NCI-H2029 (cell line): Measurements from ENCODE around the gene MIPOL1.
"Not testable (repeated sequence)": the region's sequence is repeated elsewhere in the genome, so short reads cannot be mapped to it uniquely, and the experiment has no call there.

Experiments used
- DNase-seq: peaks from one replicate; lab custom pipeline; 2025; lab: John Stamatoyannopoulos, UW

The MIPOL1 gene

GRCh38 chr14:37546621-37547447 is 349.1 kb downstream of the MIPOL1 start:
- DNase-seq, result peak; percentile 61

- DNase-seq, result no peak
Observed at GRCh38 chr14:37550511-37550910, 352.8 kb downstream of the MIPOL1 start.

- DNase-seq, result no peak
Observed at GRCh38 chr14:37551119-37551518, 353.4 kb downstream of the MIPOL1 start.

- no peak for DNase-seq
Observed at GRCh38 chr14:37553935-37554550, 356.3 kb downstream of the MIPOL1 start.

GRCh38 chr14:37555596-37555995 is 357.9 kb downstream of the MIPOL1 start:
- not testable (repeated sequence) for DNase-seq

- no peak for DNase-seq
Observed at GRCh38 chr14:37558740-37559139, 361.0 kb downstream of the MIPOL1 start.

GRCh38 chr14:37559386-37559785 is 361.6 kb downstream of the MIPOL1 start:
- no peak for DNase-seq

GRCh38 chr14:37563189-37563588 is 365.5 kb downstream of the MIPOL1 start:
- no peak for DNase-seq

- DNase-seq, result no peak
Observed at GRCh38 chr14:37565550-37565949, 367.8 kb downstream of the MIPOL1 start.

- no peak for DNase-seq
Observed at GRCh38 chr14:37566811-37567371, 369.2 kb downstream of the MIPOL1 start.

- no peak for DNase-seq
Observed at GRCh38 chr14:37569729-37570128, 372.0 kb downstream of the MIPOL1 start.

GRCh38 chr14:37571391-37571790 is 373.7 kb downstream of the MIPOL1 start:
- no peak for DNase-seq

GRCh38 chr14:37573356-37573755 is 375.6 kb downstream of the MIPOL1 start:
- no peak for DNase-seq

GRCh38 chr14:37579274-37579673 is 381.5 kb downstream of the MIPOL1 start:
- DNase-seq, result no peak

- no peak for DNase-seq
Observed at GRCh38 chr14:37580146-37580545, 382.4 kb downstream of the MIPOL1 start.

GRCh38 chr14:37583358-37584210 is 385.8 kb downstream of the MIPOL1 start:
- DNase-seq, result peak; percentile 77

- peak; percentile 57 for DNase-seq
Observed at GRCh38 chr14:37584211-37585100, 386.7 kb downstream of the MIPOL1 start.

GRCh38 chr14:37585101-37585511 is 387.4 kb downstream of the MIPOL1 start:
- DNase-seq, result peak; percentile 75

GRCh38 chr14:37585971-37586796 is 388.4 kb downstream of the MIPOL1 start:
- DNase-seq, result peak; percentile 48

- DNase-seq, result no peak
Observed at GRCh38 chr14:37586797-37587130, 389.0 kb downstream of the MIPOL1 start.
